ENCODE results near the gene CMIP.
A peak's percentile ranks its signal among the peaks of the same experiment; 100 is the strongest.

The CMIP gene

GRCh38 chr16:81498351-81498750, 53.7 kb downstream of the CMIP start:
- H3K36me3 ChIP-seq: no peaks in the 10 kb centered on the region
- peaks cover 80 to 88% of the 10 kb centered on the region in 2 experiments for H3K4me1 ChIP-seq (ENCODE audit: control insufficient read depth in 1 of 2, insufficient read depth in 1 of 2, low read depth in 1 of 2, low read length in 1 of 2)
- no peaks in the 10 kb centered on the region for H3K27me3 ChIP-seq
- peak overlapping the region in 1 of 2 experiments; percentile 45 for H3K4me3 ChIP-seq (ENCODE audit: low read depth in 1 of 2, low read length in 1 of 2)
- peak overlapping the region; percentile 84 for H3K27ac ChIP-seq
- no peak for TF ChIP-seq CTCF (IDR thresholded peaks at IDR 0.05)
- no peaks in the 10 kb centered on the region for H3K9me3 ChIP-seq

GRCh38 chr16:81499576-81500380, 55.2 kb downstream of the CMIP start:
- Histone ChIP-seq H3K4me3 (ENCODE audit: low read depth in 1 of 2, low read length in 1 of 2) (peak overlapping the region in 1 of 2 experiments; percentile 21), H3K36me3 (no peaks in the 10 kb centered on the region), H3K4me1 (ENCODE audit: control insufficient read depth in 1 of 2, insufficient read depth in 1 of 2, low read depth in 1 of 2, low read length in 1 of 2) (peaks cover 67 to 74% of the 10 kb centered on the region in 2 experiments), H3K27ac (peak overlapping the region; percentile 84), H3K27me3 (no peaks in the 10 kb centered on the region), H3K9me3 (no peaks in the 10 kb centered on the region)
- TF ChIP-seq CTCF (IDR thresholded peaks at IDR 0.05): no peak

- H3K4me1 ChIP-seq (ENCODE audit: control insufficient read depth in 1 of 2, insufficient read depth in 1 of 2, low read depth in 1 of 2, low read length in 1 of 2): peaks cover 60 to 64% of the 10 kb centered on the region in 2 experiments
- no peaks in the 10 kb centered on the region for H3K27me3 ChIP-seq
- H3K4me3 ChIP-seq (ENCODE audit: low read depth in 1 of 2, low read length in 1 of 2): peak overlapping the region in 1 of 2 experiments; percentile 21
- H3K36me3 ChIP-seq: no peaks in the 10 kb centered on the region
- no peaks in the 10 kb centered on the region for H3K9me3 ChIP-seq
- no peak for TF ChIP-seq CTCF (IDR thresholded peaks at IDR 0.05)
- H3K27ac ChIP-seq: peak overlapping the region; percentile 84
Observed at GRCh38 chr16:81500833-81501521, 56.4 kb downstream of the CMIP start.

- H3K4me1 ChIP-seq (ENCODE audit: control insufficient read depth in 1 of 2, insufficient read depth in 1 of 2, low read depth in 1 of 2, low read length in 1 of 2): peaks cover 47 to 53% of the 10 kb centered on the region in 2 experiments
- peak overlapping the region; percentile 3 for H3K27ac ChIP-seq
Observed at GRCh38 chr16:81502396-81503070, 57.9 kb downstream of the CMIP start.

More at GRCh38 chr16:81502396-81503070, 57.9 kb downstream of the CMIP start:
- no peaks in the 10 kb centered on the region for H3K36me3 ChIP-seq
- no peaks in the 10 kb centered on the region for H3K27me3 ChIP-seq
- no peaks in the 10 kb centered on the region for H3K9me3 ChIP-seq
- no peak overlapping the region for H3K4me3 ChIP-seq (ENCODE audit: low read depth in 1 of 2, low read length in 1 of 2)
- no peak for TF ChIP-seq CTCF (IDR thresholded peaks at IDR 0.05)
